Measurements from ENCODE around the gene PSG11.
"Not testable (repeated sequence)": the region's sequence is repeated elsewhere in the genome, so short reads cannot be mapped to it uniquely, and the experiment has no call there.

The PSG11 gene

GRCh38 chr19:43004846-43005245 is 21.4 kb downstream of the PSG11 start:
- not testable (repeated sequence) for DNase-seq (ENCODE audit: insufficient read length, low spot score); FAIRE-seq

- DNase-seq (ENCODE audit: insufficient read length, low spot score); FAIRE-seq: not testable (repeated sequence)
Observed at GRCh38 chr19:43003634-43004033, 22.6 kb downstream of the PSG11 start.

- not testable (repeated sequence) for FAIRE-seq; DNase-seq (ENCODE audit: insufficient read length, low spot score)
Observed at GRCh38 chr19:43002948-43003347, 23.3 kb downstream of the PSG11 start.

- not testable (repeated sequence) for FAIRE-seq; DNase-seq (ENCODE audit: insufficient read length, low spot score)
Observed at GRCh38 chr19:42996161-42996560, 30.1 kb downstream of the PSG11 start.

- not testable (repeated sequence) for DNase-seq (ENCODE audit: insufficient read length, low spot score); FAIRE-seq
Observed at GRCh38 chr19:42992029-42992604, 34.2 kb downstream of the PSG11 start.

GRCh38 chr19:42989851-42990250 is 36.4 kb downstream of the PSG11 start:
- DNase-seq (ENCODE audit: insufficient read length, low spot score) (no peak), FAIRE-seq (no peak)
- TF ChIP-seq CTCF (IDR thresholded peaks at IDR 0.05; ENCODE audit: insufficient read depth, missing control alignments) = no peak

- not testable (repeated sequence) for DNase-seq (ENCODE audit: insufficient read length, low spot score); FAIRE-seq
Observed at GRCh38 chr19:42989186-42989585, 37.1 kb downstream of the PSG11 start.

- not testable (repeated sequence) for DNase-seq (ENCODE audit: insufficient read length, low spot score); FAIRE-seq
Observed at GRCh38 chr19:42988206-42988605, 38.1 kb downstream of the PSG11 start.

GRCh38 chr19:42985588-42985987 is 40.7 kb downstream of the PSG11 start:
- FAIRE-seq = no peak
- DNase-seq (ENCODE audit: insufficient read length, low spot score) = no peak
- no peak for TF ChIP-seq CTCF (IDR thresholded peaks at IDR 0.05; ENCODE audit: insufficient read depth, missing control alignments)

- DNase-seq (ENCODE audit: insufficient read length, low spot score); FAIRE-seq: not testable (repeated sequence)
Observed at GRCh38 chr19:42982111-42982510, 44.2 kb downstream of the PSG11 start.

GRCh38 chr19:42971451-42971850 is 54.8 kb downstream of the PSG11 start:
- FAIRE-seq; DNase-seq (ENCODE audit: insufficient read length, low spot score): not testable (repeated sequence)

- FAIRE-seq (no peak), DNase-seq (ENCODE audit: insufficient read length, low spot score) (no peak)
- TF ChIP-seq CTCF (IDR thresholded peaks at IDR 0.05; ENCODE audit: insufficient read depth, missing control alignments) = no peak
Observed at GRCh38 chr19:42965176-42965575, 61.1 kb downstream of the PSG11 start.

Data from D721Med (cell line).